Transverse colon (tissue), 4 donors: ENCODE measurements around the gene RANBP6. TPM values are rescaled to one million over a fixed set of nuclear protein-coding genes. Genes with fewer than 3 reads are reported as not detected.
"Not testable (repeated sequence)": the region's sequence is repeated elsewhere in the genome, so short reads cannot be mapped to it uniquely, and the experiment has no call there.

Experiments used
- DNase-seq: peaks from one replicate; pipeline ENCODE4 v3.0.0-alpha.2; 2019
- H3K27ac ChIP-seq, 4 donors: fragments of 200-600 bp; sonication (generic); 2 replicates each; pipeline ENCODE4 v1.5.1; 2016 to 2018; ENCODE audit warnings: inconsistent platforms in 4 of 4
- H3K27me3 ChIP-seq: fragments of 200-600 bp; sonication (generic); 2 replicates; pipeline ENCODE4 v1.5.1; 2017; ENCODE audit warnings: inconsistent platforms
- H3K36me3 ChIP-seq, 4 donors: fragments of 200-600 bp; sonication (generic); 2 replicates each; pipeline ENCODE4 v1.5.1; 2017 to 2019; ENCODE audit warnings: inconsistent platforms in 4 of 4
- H3K4me1 ChIP-seq, 4 donors: fragments of 200-600 bp; sonication (generic); 2 replicates each; pipeline ENCODE4 v1.5.1; 2017 to 2020; ENCODE audit warnings: inconsistent platforms in 4 of 4
- H3K4me3 ChIP-seq, 4 donors: fragments of 200-600 bp; sonication (generic); 1 replicate in 1 of 4; 2 replicates in 3 of 4; pipeline versions ENCODE4 v1.5.1 to v1.6.1; 2017 to 2019; ENCODE audit warnings: inconsistent platforms in 4 of 4
- H3K9me3 ChIP-seq, 2 donors: fragments of 200-600 bp; sonication (generic); 2 replicates each; pipeline ENCODE4 v1.5.1; 2017 to 2019; ENCODE audit warnings: inconsistent platforms in 2 of 2
- EP300 ChIP-seq: sonication (generic); formaldehyde crosslinking; IDR thresholded peaks from one replicate; pipeline ENCODE4 v1.6.1; 2017; ENCODE audit warnings: antibody characterized with exemption, low read depth
- POLR2A ChIP-seq: fragments of 450-650 bp; IDR thresholded peaks from one replicate; pipeline ENCODE4 v1.6.1; 2016; ENCODE audit warnings: antibody characterized with exemption, mild to moderate bottlenecking, moderate library complexity
- POLR2AphosphoS5 ChIP-seq, 3 donors: sonication (generic); formaldehyde crosslinking; IDR thresholded peaks; one replicate each; pipeline ENCODE4 v1.6.1; 2016; ENCODE audit warnings: antibody characterized with exemption in 3 of 3
- WGBS, 2 donors: methylation state at CpG; one replicate each; pipeline ENCODE4 v1.1.5; 2018; ENCODE audit warnings: low coverage in 1 of 2; 5-methylcytosine and 5-hydroxymethylcytosine counted together
- in situ Hi-C, 4 donors: fragments of 200-750 bp; cut with MboI; loops; one replicate each; pipeline versions ENCODE4 v1.15.0 to v1.15.1; 2017; ENCODE audit warnings: low sequenced_read_pairs in 3 of 4, low pct_ligation_motif_present in 1 of 4, low pct_unique_long_range_greater_than_20kb in 1 of 4
- intact Hi-C: fragments of 100-400 bp; cut with DNase I; formaldehyde crosslinking; loops from one replicate; pipeline ENCODE4 v1.15.1; 2023; ENCODE audit warnings: low total_unique reads
- total RNA-seq, 4 donors: library from RNA; depleted of rRNA; stranded (reverse); fragments of >200 nt; gene quantifications; one replicate each; pipeline ENCODE4 v1.1.0, GENCODE V29; 2016
- TF ChIP-seq, protein P1 (sequence below), 5 experiments: fragments of 200-600 bp in 3 of 5; fragments of 450-650 bp in 2 of 5; sonication (generic) in 3 of 5; IDR thresholded peaks; 1 replicate in 2 of 5; 2 replicates in 3 of 5; pipeline ENCODE4 v1.5.1; 2016 to 2017; ENCODE audit warnings: antibody characterized with exemption in 5 of 5, inconsistent platforms in 3 of 5, mild to moderate bottlenecking in 2 of 5, moderate library complexity in 1 of 5

Gene RANBP6
- total RNA-seq, 4 donors from 2014 or later, result 8.6 to 19.8 (median 8.9) TPM

DNA sequence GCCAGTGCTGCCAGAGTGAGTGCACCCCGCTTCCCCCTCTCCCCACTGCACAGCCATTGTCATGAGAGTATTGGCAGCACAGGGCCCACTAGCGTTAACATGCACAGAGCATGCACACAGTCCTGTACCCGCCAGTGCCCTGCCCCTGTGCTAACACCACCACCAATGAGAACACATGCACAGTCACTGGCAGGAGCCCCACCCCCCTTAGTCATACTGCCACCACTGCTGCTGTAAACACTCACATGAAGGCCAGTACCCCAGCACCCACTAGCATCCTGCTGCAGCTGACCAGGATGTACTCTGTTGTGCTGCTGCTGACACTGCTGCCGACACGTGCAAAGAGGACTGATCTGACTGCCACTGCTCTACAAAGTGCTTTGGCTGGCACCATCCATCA, 19.5 kb upstream of the RANBP6 start:
- intact Hi-C loops (no loop called here), in situ Hi-C loops (loop anchor here in 1 of 4 donors (25.0 kb wide), 1 partner anchor 148 kb away; the partner anchor contains the start of gene MLANA)
- WGBS, 2 donors, result 79% methylated on average over 5 of the region's 5 CpGs; no CpG with 5 or more reads in 1 of the 2 donors
- Histone ChIP-seq H3K4me1 (no peaks in the 10 kb centered on the region), H3K27ac (no peak overlapping the region), H3K36me3 (no peaks in the 10 kb centered on the region), H3K27me3 (no peaks in the 10 kb centered on the region), H3K9me3 (no peaks in the 10 kb centered on the region), H3K4me3 (no peak overlapping the region)
- TF ChIP-seq, protein P1, sequence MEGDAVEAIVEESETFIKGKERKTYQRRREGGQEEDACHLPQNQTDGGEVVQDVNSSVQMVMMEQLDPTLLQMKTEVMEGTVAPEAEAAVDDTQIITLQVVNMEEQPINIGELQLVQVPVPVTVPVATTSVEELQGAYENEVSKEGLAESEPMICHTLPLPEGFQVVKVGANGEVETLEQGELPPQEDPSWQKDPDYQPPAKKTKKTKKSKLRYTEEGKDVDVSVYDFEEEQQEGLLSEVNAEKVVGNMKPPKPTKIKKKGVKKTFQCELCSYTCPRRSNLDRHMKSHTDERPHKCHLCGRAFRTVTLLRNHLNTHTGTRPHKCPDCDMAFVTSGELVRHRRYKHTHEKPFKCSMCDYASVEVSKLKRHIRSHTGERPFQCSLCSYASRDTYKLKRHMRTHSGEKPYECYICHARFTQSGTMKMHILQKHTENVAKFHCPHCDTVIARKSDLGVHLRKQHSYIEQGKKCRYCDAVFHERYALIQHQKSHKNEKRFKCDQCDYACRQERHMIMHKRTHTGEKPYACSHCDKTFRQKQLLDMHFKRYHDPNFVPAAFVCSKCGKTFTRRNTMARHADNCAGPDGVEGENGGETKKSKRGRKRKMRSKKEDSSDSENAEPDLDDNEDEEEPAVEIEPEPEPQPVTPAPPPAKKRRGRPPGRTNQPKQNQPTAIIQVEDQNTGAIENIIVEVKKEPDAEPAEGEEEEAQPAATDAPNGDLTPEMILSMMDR (IDR thresholded peaks at IDR 0.05), result no peak
- TF ChIP-seq POLR2A (no peak), POLR2AphosphoS5 (IDR thresholded peaks at IDR 0.05) (no peak), EP300 (no peak)
- no peak for DNase-seq

DNA sequence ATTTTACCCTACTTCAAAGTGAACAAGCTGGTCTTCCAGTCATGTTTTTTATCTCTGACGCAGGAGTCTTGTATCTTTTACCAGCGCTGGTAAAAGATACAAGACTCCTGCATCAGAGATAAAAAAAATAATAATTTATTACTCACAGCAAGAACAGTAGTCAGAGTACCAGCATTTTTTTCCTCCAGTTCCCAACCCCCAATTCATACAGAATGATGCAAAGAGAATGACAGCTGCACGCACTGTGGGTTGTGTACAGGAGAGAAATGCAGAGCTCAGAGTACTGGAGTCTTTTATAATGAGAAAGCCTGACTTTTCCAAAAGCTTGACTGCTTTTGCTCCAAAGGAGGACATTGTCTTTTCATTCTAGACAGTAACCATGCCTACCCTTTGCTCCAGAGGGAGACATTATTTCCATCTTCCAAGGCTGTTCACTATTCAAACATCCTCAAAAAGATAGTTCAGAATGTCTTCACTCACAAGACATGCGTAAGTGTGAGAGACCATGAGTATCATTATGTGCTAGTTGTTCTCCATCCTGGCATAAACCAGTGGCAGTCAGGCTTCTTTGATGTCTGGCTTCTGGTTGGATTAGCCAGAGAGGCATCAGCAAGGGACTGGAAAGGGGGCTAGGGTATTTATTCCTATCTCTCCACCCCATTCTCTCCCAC, 14.3 kb upstream of the RANBP6 start:
- H3K27me3 ChIP-seq, result peaks cover 8% of the 10 kb centered on the region
- WGBS, 2 donors, result 55 to 71% methylated on average over 3 to 4 of the region's 4 CpGs
- TF ChIP-seq EP300, result no peak
- TF ChIP-seq, protein P1 (IDR thresholded peaks at IDR 0.05), result no peak
- TF ChIP-seq POLR2AphosphoS5 (IDR thresholded peaks at IDR 0.05), result no peak
- no peak for TF ChIP-seq POLR2A
- in situ Hi-C loops (loop anchor here in 1 of 4 donors (25.0 kb wide), 1 partner anchor 142 kb away; the partner anchor contains the start of gene MLANA), intact Hi-C loops (no loop called here)
- DNase-seq, result no peak
- H3K9me3 ChIP-seq, result no peaks in the 10 kb centered on the region
- H3K4me1 ChIP-seq, result no peaks in the 10 kb centered on the region
- H3K4me3 ChIP-seq, result no peak overlapping the region
- H3K36me3 ChIP-seq, result no peaks in the 10 kb centered on the region
- no peak overlapping the region for H3K27ac ChIP-seq

DNA sequence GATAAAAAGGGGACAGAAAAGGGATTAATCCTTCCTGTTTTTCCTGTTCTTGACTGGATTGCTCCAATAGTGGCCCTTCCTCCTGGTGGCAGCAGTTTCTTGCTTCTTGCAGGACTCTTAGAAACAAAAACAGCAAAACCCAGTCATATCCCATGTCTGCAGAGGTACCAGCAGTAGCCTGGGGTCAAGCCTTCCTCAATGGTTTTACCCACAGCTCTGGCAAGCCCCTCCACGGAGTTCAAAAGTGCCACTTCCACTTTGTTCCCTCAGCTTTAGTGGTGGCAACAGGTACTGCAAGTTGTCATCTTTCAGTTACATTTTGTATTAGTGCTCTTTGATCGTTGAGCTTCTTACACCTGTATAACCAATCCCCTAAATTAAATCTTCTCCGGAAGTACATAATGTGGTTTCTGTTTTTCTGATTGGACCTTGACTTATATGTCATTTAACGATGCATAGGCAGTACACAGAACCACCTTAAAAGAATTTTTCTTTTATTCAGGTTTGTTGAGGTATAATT, 8.7 kb upstream of the RANBP6 start:
- no peaks in the 10 kb centered on the region for H3K36me3 ChIP-seq
- no peaks in the 10 kb centered on the region for H3K9me3 ChIP-seq
- intact Hi-C loops (no loop called here), in situ Hi-C loops (loop anchor here in 1 of 4 donors (25.0 kb wide), 1 partner anchor 1337 kb away; the partner anchor contains the start of gene CDC37L1)
- H3K4me1 ChIP-seq, result no peaks in the 10 kb centered on the region
- no peak for TF ChIP-seq EP300
- no peak for TF ChIP-seq POLR2AphosphoS5 (IDR thresholded peaks at IDR 0.05)
- TF ChIP-seq, protein P1 (IDR thresholded peaks at IDR 0.05), result peak; percentile 56 to 68 (median 60)
- TF ChIP-seq POLR2A, result no peak
- H3K27ac ChIP-seq, result no peak overlapping the region
- WGBS, 2 donors, result 25 to 32% methylated on average over 3 to 4 of the region's 4 CpGs
- no peak overlapping the region for H3K4me3 ChIP-seq
- no peak for DNase-seq
- peaks cover 1% of the 10 kb centered on the region for H3K27me3 ChIP-seq

DNA sequence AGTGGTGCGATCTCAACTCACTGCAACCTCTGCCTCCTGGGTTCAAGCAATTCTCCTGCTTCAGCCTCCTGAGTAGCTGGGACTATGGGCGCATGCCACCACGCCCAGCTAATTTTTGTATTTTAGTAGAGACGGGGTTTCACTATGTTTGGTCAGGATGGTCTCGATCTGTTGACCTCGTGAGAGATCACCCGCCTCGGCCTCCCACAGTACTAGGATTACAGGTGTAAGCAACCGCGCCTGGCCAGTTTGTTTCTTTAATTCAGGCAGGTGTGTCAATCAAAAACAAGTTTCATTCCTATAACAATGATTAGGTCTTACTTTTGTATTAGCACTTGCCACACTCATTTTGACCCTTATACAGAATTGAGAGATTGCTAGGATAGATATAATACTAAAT, 1.6 kb upstream of the RANBP6 start:
- H3K36me3 ChIP-seq, H3K9me3 ChIP-seq, H3K27me3 ChIP-seq, intact Hi-C loops, H3K4me3 ChIP-seq, H3K27ac ChIP-seq, DNase-seq: not testable (repeated sequence)
- in situ Hi-C loops, result loop anchor here in 1 of 4 donors (10.0 to 25.0 kb wide), 2 partner anchors 382 to 1330 kb away; partner anchors contain the start of gene CDC37L1
- 90 to 92% methylated on average over 3 to 10 of the region's 10 CpGs for WGBS, 2 donors
- H3K4me1 ChIP-seq, result peaks cover 7 to 32% (median 11%) of the 10 kb centered on the region in 4 donors
